B cell (primary cell): ENCODE results near the gene TIAM2. TPM values are rescaled to one million over a fixed set of nuclear protein-coding genes. Genes with fewer than 3 reads are reported as not detected.

Source experiments
- ATAC-seq: fragments of 200-7000 bp; cut with Tn5 transposase; one replicate; pipeline ENCODE4 v1.10.0; 2021; ENCODE audit warnings: low read depth, mild to moderate bottlenecking, moderate number of reproducible peaks, moderate library complexity
- CTCF ChIA-PET: fragments of 350-600 bp; sonication (Branson Sonifier 250); formaldehyde crosslinking; loops from one replicate; lab custom pipeline; 2021; ENCODE audit warnings: antibody characterized with exemption, inconsistent platforms; lab: Charles Lee
- POLR2A ChIA-PET: fragments of 350-600 bp; sonication (Branson Sonifier 250); formaldehyde crosslinking; loops from one replicate; lab custom pipeline; 2021; ENCODE audit warnings: antibody characterized with exemption; lab: Charles Lee
- DNase-seq: peaks from one replicate; pipeline ENCODE4 v3.0.0; 2013
- H2AFZ ChIP-seq: 2 replicates; pipeline ENCODE4 v1.6.1; 2012; ENCODE audit warnings: mild to moderate bottlenecking, low read depth, low read length; ENCODE audit not compliant: insufficient read depth, poor library complexity, severe bottlenecking
- H3K27ac ChIP-seq, 2 donors: 1 replicate in 1 of 2; 2 replicates in 1 of 2; pipeline ENCODE4 v1.5.1; 2012 to 2013; ENCODE audit warnings: low read length in 2 of 2, mild to moderate bottlenecking in 2 of 2, moderate library complexity in 1 of 2
- H3K27me3 ChIP-seq, 4 experiments: fragments of 200-600 bp in 1 of 4; sonication (generic) in 1 of 4; replicated peaks in 1 of 4; 1 replicate in 2 of 4; 2 replicates in 2 of 4; pipeline versions ENCODE4 v1.6.1 to v1.7.0; 2013 to 2016; ENCODE audit warnings: low read length in 3 of 4, mild to moderate bottlenecking in 2 of 4, mixed read lengths in 1 of 4, moderate library complexity in 1 of 4; ENCODE audit not compliant: insufficient read depth in 4 of 4, control insufficient read depth in 3 of 4; ENCODE audit errors: control extremely low read depth in 1 of 4
- H3K36me3 ChIP-seq, 2 experiments: replicated peaks in 1 of 2; 1 replicate in 1 of 2; 2 replicates in 1 of 2; pipeline versions ENCODE4 v1.6.1 to v1.7.1; 2013; ENCODE audit warnings: low read length in 1 of 2; ENCODE audit not compliant: insufficient read depth in 2 of 2, control insufficient read depth in 1 of 2; ENCODE audit errors: control extremely low read depth in 1 of 2, extremely low read depth in 1 of 2
- H3K4me1 ChIP-seq, 2 donors: fragments of 200-600 bp in 1 of 2; sonication (generic) in 1 of 2; 1 replicate in 1 of 2; 2 replicates in 1 of 2; pipeline versions ENCODE4 v1.5.1 to v1.6.1; 2013 to 2017; ENCODE audit warnings: low read length in 2 of 2; ENCODE audit not compliant: control insufficient read depth in 2 of 2, insufficient read depth in 2 of 2
- H3K4me2 ChIP-seq: replicated peaks from 2 replicates; pipeline ENCODE3; 2012; ENCODE audit warnings: mild to moderate bottlenecking, low read depth, low read length; ENCODE audit not compliant: poor library complexity, severe bottlenecking
- H3K4me3 ChIP-seq, 5 experiments: fragments of 200-600 bp in 1 of 5; sonication (generic) in 1 of 5; 1 replicate in 3 of 5; 2 replicates in 2 of 5; pipeline versions ENCODE4 v1.5.1 to v1.7.0; 2011 to 2016; ENCODE audit warnings: low read length in 4 of 5, mild to moderate bottlenecking in 4 of 5, low read depth in 2 of 5, control low read depth in 1 of 5, moderate library complexity in 1 of 5; ENCODE audit not compliant: insufficient read depth in 1 of 5; ENCODE audit errors: control extremely low read depth in 1 of 5, extremely low read depth in 1 of 5
- H3K79me2 ChIP-seq: fragments of 200-600 bp; sonication (generic); one replicate; pipeline ENCODE4 v1.6.0; 2016; ENCODE audit warnings: low read length; ENCODE audit not compliant: control insufficient read depth, insufficient read depth
- H3K9ac ChIP-seq: fragments of 200-600 bp; sonication (generic); 2 replicates; pipeline ENCODE4 v1.6.1; 2017; ENCODE audit warnings: mild to moderate bottlenecking, low read length, moderate library complexity
- H3K9me3 ChIP-seq, 3 donors: one replicate each; pipeline versions ENCODE4 v1.6.1 to v1.7.1; 2013; ENCODE audit warnings: low read length in 2 of 3; ENCODE audit not compliant: control insufficient read depth in 2 of 3, insufficient read depth in 1 of 3; ENCODE audit errors: control extremely low read depth in 1 of 3
- H4K20me1 ChIP-seq: 2 replicates; pipeline ENCODE4 v1.6.0; 2012; ENCODE audit warnings: mild to moderate bottlenecking, low read length; ENCODE audit not compliant: insufficient read depth, control insufficient read depth, poor library complexity, severe bottlenecking
- H3K27ac Mint-ChIP-seq: one replicate; pipeline ENCODE4 v1.8.0; 2021; ENCODE audit warnings: mixed read lengths
- H3K27me3 Mint-ChIP-seq: one replicate; pipeline ENCODE4 v1.8.0; 2021; ENCODE audit warnings: mixed read lengths
- H3K4me1 Mint-ChIP-seq: one replicate; pipeline ENCODE4 v1.8.0; 2021; ENCODE audit warnings: mixed read lengths
- H3K4me3 Mint-ChIP-seq: one replicate; pipeline ENCODE4 v1.8.0; 2021; ENCODE audit warnings: mixed read lengths
- H3K9me3 Mint-ChIP-seq: one replicate; pipeline ENCODE4 v1.8.0; 2022; ENCODE audit warnings: mixed read lengths; ENCODE audit not compliant: insufficient read depth
- EZH2 ChIP-seq: IDR thresholded peaks from 2 replicates; pipeline ENCODE4 v1.6.1; 2012; ENCODE audit warnings: borderline replicate concordance, low read depth, mild to moderate bottlenecking, moderate library complexity, low read length; ENCODE audit not compliant: insufficient read depth, poor library complexity, severe bottlenecking
- WGBS: methylation state at CpG from one replicate; pipeline ENCODE4 v1.1.5; 2013; ENCODE audit warnings: missing lambda C conversion rate; ENCODE audit not compliant: insufficient coverage; 5-methylcytosine and 5-hydroxymethylcytosine counted together
- intact Hi-C: fragments of 100-400 bp; cut with micrococcal nuclease; formaldehyde crosslinking; loops from one replicate; pipeline ENCODE4 v1.10.0; 2022
- polyA plus RNA-seq: library from polyadenylated mRNA; depleted of rRNA; stranded (reverse); fragments of >200 nt; gene quantifications from 2 replicates; pipeline ENCODE4 v1.2.3, GENCODE V29; 2012
- total RNA-seq, 2 donors: library from RNA; stranded (reverse); fragments of 120-200 nt in 1 of 2; gene quantifications; 1 replicate in 1 of 2; 2 replicates in 1 of 2; pipeline versions ENCODE4 v1.2.3 to v1.2.4, GENCODE V29; 2013 to 2022
- TF ChIP-seq, protein P1 (sequence below): fragments of 200-600 bp; IDR thresholded peaks from one replicate; pipeline ENCODE4 v1.8.0; 2022; ENCODE audit warnings: antibody characterized with exemption, mild to moderate bottlenecking

TIAM2 gene
- total and polyA plus RNA-seq, 2 donors (not counting 1 experiment from before 2014, with no cell fraction given): 13.1 to 18.8 TPM

DNA sequence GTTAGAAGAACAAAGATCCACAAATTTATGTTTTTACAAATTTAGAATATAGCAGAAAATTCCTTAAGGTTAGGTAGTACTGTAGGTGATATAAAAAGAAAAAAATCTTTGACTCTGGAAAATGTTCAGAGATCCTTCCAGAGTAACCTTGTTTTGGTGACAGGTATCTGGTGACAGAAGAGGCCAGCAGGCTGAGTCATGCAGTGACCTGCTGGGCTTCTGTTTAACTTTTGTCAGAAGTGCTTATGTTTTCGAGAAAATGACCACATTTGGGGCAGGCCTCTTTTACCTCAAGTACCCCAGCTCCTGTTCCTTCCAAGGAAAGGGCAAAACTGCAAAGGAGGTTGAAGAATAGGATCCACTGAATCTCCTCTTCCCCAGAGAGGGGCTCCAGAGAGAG is 258.2 kb downstream of the TIAM2 start:
- Mint-ChIP-seq H3K4me1 (peaks cover under 1% of the 10 kb centered on the region), H3K27me3 (no peaks in the 10 kb centered on the region), H3K4me3 (no peak overlapping the region), H3K27ac (no peak overlapping the region), H3K9me3 (no peaks in the 10 kb centered on the region)
- H3K79me2 ChIP-seq: no peaks in the 10 kb centered on the region
- H3K27me3 ChIP-seq: no peaks in the 10 kb centered on the region
- no peak overlapping the region for H3K9ac ChIP-seq
- ChIA-PET CTCF (interaction anchor here (1.5 kb wide), 1 partner anchor 578 kb away, joined by 3 read pairs; no protein-coding TSS in a partner anchor), POLR2A (no interaction called here)
- no peak for ATAC-seq
- intact Hi-C loops: no loop called here
- H3K9me3 ChIP-seq: no peaks in the 10 kb centered on the region
- no CpG with 5 or more reads among the region's 1 CpG for WGBS
- peaks cover 0 to 50% of the 10 kb centered on the region in 2 experiments for H3K36me3 ChIP-seq
- DNase-seq: no peak
- no peaks in the 10 kb centered on the region for H3K4me1 ChIP-seq
- no peak for TF ChIP-seq EZH2
- TF ChIP-seq, protein P1, sequence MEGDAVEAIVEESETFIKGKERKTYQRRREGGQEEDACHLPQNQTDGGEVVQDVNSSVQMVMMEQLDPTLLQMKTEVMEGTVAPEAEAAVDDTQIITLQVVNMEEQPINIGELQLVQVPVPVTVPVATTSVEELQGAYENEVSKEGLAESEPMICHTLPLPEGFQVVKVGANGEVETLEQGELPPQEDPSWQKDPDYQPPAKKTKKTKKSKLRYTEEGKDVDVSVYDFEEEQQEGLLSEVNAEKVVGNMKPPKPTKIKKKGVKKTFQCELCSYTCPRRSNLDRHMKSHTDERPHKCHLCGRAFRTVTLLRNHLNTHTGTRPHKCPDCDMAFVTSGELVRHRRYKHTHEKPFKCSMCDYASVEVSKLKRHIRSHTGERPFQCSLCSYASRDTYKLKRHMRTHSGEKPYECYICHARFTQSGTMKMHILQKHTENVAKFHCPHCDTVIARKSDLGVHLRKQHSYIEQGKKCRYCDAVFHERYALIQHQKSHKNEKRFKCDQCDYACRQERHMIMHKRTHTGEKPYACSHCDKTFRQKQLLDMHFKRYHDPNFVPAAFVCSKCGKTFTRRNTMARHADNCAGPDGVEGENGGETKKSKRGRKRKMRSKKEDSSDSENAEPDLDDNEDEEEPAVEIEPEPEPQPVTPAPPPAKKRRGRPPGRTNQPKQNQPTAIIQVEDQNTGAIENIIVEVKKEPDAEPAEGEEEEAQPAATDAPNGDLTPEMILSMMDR: no peak
- no peak overlapping the region for H3K27ac ChIP-seq
- no peak overlapping the region for H3K4me3 ChIP-seq
- H3K4me2 ChIP-seq: no peak overlapping the region
- H4K20me1 ChIP-seq: no peaks in the 10 kb centered on the region
- no peak overlapping the region for H2AFZ ChIP-seq

DNA sequence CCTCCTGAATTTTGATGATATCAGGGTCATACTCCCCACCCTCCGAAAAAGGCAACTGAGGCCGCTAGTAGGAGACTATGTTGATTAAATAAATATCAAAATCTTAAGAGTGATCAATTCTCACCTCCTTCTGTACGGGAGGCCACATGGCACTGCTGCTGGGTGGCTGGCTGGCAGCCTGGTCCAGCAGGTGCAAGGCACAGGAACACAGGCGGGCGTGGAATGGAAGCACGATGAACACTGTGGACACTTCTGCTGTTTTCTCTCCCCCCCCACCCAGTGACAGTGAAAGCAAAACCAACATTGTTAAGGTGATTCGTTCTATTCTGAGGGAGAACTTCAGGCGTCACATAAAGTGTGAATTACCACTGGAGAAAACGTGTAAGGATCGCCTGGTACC is 259.0 kb downstream of the TIAM2 start:
- POLR2A ChIA-PET: no interaction called here
- intact Hi-C loops: no loop called here
- peaks cover 0 to 58% of the 10 kb centered on the region in 2 experiments for H3K36me3 ChIP-seq

More for the DNA sequence above, 259.0 kb downstream of the TIAM2 start:
- Histone ChIP-seq H2AFZ (no peak overlapping the region), H3K27me3 (no peaks in the 10 kb centered on the region), H3K79me2 (no peaks in the 10 kb centered on the region), H3K9ac (no peak overlapping the region), H3K9me3 (no peaks in the 10 kb centered on the region), H3K27ac (no peak overlapping the region), H3K4me1 (no peaks in the 10 kb centered on the region), H3K4me2 (no peak overlapping the region), H4K20me1 (no peaks in the 10 kb centered on the region), H3K4me3 (no peak overlapping the region)
- Mint-ChIP-seq H3K4me1 (no peaks in the 10 kb centered on the region), H3K4me3 (no peak overlapping the region), H3K9me3 (no peaks in the 10 kb centered on the region), H3K27ac (no peak overlapping the region), H3K27me3 (no peaks in the 10 kb centered on the region)
- WGBS: 100% methylated on average over 6 of the region's 10 CpGs
- CTCF ChIA-PET: no interaction called here
- ATAC-seq: no peak
- DNase-seq: no peak
- no peak for TF ChIP-seq EZH2
- TF ChIP-seq, protein P1: no peak
